Left kidney (tissue), 2 donors: ENCODE data around the gene KIF5C. TPM values are rescaled to one million over a fixed set of nuclear protein-coding genes. Genes with fewer than 3 reads are reported as not detected.

Experiments
- DNase-seq: peaks from one replicate; pipeline ENCODE4 v3.0.0-alpha.2; 2013
- polyA plus RNA-seq: library from polyadenylated mRNA; unstranded; fragments of 120-200 nt; gene quantifications from one replicate; pipeline ENCODE4 v1.2.1, GENCODE V29; 2013; ENCODE audit not compliant: insufficient read length

The KIF5C gene
- polyA plus RNA-seq, 1 donor: 5.5 TPM

GRCh38 chr2:148989882-148990493 is 115.0 kb downstream of the KIF5C start:
- peak; percentile 82 for DNase-seq

- DNase-seq: no peak
Measured at GRCh38 chr2:148990968-148991367, 115.9 kb downstream of the KIF5C start.

- no peak for DNase-seq
Measured at GRCh38 chr2:148992448-148992847, 117.4 kb downstream of the KIF5C start.

DNA sequence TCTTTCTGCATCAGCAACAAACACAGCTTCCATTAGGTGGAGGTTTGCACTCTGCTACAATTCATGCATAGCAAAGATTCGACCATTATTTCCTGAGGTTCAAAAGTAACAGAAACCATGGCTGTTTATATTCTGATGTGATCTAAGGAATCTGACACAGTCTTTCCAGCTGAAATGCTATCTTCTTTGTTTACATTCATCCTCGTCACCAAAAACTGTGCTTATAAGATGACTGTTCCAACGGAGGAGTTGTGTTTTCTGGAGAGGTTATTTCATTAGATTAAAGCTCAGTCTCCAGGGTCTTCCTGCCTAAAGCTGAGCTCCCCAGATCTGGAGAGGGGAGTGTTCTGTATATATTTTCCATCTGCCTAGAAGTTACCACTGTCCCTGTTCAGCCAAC is 118.3 kb downstream of the KIF5C start:
- no peak for DNase-seq

DNA sequence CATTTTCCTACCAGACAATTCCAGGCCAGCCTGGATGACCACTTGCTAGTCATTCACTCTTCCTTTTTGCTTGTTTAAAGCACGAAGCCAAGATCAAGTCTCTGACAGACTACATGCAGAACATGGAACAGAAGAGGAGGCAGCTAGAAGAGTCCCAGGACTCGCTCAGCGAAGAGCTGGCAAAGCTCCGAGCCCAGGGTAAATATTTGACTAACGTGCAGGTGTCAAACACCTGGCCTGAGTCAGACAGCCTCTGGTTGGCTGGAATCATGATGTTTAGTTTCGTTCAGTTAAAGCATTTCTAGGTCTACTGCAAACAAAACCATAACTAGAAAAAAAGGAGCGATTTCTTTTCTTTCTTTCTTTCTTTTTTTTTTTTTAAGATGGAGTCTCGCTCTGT is 119.3 kb downstream of the KIF5C start:
- no peak for DNase-seq

GRCh38 chr2:148996805-148997204 is 121.8 kb downstream of the KIF5C start:
- no peak for DNase-seq

- no peak for DNase-seq
Measured at GRCh38 chr2:148998165-148998830, 123.3 kb downstream of the KIF5C start.

DNA sequence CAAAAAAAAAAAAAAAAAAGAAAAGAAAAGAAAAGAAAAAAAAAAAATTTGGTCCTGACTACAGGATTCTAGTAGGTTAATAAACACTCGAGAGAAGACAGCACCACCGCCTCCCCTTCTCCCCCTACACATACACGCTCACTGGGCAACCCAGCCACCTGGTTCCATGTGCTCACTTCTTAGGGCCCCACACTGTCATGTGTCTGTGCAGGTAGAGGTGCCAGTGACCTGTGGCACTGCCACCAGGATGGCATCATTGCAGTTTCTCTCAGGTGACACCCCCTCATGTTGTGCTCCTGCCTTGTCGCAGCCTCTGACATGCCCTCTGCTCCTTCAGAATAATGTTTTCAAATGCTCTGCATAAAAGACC is 123.8 kb downstream of the KIF5C start:
- no peak for DNase-seq

DNA sequence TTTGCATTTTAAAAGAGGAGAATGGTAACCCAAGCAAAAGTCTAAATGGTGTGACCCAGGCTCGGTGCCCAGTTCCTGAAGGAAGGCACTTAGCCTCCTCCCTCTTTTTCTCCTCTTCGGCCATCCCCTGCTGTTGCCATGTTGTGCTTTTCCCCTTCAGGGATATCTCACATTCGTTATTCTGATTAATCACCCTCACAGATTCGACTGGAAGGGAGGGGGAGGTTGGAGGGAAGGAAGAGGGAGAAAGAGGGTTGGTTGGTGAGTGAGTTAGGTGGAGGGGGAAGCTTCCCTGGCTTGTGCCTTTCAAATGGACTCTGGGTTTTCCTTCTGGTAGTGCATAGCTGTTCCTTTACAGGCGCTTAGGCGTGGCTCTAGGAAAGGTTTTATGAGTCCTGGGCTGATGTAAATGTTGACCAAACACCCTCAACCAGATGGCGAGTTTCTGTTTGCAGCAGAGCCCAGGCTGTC is 124.5 kb downstream of the KIF5C start:
- no peak for DNase-seq

DNA sequence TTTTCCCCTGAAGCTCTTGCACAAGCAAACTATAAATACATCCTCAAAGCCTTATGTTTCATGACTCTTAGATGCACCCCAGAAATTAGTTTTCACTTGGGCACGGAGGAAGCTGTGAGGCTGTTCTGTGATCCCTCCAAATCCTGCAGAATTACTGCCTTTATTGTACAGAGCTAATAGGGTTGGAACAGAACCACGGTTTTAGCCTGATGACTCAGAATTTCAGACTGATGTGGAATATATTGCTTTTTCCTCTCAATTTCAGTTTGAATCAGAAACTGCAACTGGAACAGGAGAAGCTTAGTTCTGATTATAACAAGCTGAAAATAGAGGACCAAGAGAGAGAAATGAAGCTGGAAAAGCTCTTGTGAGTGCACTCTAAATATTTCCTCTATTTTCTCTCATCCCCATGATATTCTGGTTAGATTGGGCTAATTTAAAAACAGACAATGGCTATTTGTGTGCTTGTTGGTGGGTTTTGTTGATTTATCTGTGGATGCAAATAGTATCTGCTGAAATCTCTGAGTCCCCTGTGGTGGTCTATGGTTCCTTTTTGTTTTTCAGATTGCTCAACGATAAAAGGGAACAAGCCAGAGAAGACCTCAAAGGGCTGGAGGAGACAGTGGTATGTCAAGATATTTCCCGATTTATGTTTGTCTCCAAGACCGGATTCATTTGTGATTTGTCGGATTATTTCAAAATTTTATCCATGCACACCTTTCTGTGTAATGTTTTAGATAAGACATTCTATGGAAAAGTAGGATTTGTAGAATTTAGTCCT is 125.3 kb downstream of the KIF5C start:
- no peak for DNase-seq

- no peak for DNase-seq
Measured at GRCh38 chr2:149001496-149001895, 126.5 kb downstream of the KIF5C start.

- DNase-seq: no peak
Measured at GRCh38 chr2:149002378-149002890, 127.4 kb downstream of the KIF5C start.

GRCh38 chr2:149002891-149003740 is 128.1 kb downstream of the KIF5C start:
- DNase-seq: no peak

- DNase-seq: no peak
Measured at GRCh38 chr2:149004836-149005235, 129.8 kb downstream of the KIF5C start.

GRCh38 chr2:149005471-149006077 is 130.5 kb downstream of the KIF5C start:
- no peak for DNase-seq

- DNase-seq: no peak
Measured at GRCh38 chr2:149006883-149007543, 132.0 kb downstream of the KIF5C start.

DNA sequence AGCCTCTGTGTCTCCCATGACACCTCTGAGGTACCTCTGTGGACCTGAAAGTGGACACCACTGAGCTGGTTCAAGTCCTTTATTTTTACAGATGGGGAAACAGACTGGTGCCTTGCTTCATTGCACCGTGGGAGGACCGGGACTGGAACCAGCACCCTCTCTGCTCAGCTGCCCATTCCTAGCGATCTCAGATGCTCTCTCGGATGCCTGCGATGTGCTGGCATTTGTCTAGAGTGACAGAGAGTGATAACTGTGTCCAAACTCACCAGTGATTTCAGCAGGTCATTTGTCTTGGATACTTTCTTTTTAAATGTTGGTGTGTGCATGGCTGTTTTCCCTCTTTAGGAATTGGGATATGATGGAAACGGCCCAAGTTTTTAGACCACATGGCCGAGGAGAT is 133.4 kb downstream of the KIF5C start:
- DNase-seq: no peak

DNA sequence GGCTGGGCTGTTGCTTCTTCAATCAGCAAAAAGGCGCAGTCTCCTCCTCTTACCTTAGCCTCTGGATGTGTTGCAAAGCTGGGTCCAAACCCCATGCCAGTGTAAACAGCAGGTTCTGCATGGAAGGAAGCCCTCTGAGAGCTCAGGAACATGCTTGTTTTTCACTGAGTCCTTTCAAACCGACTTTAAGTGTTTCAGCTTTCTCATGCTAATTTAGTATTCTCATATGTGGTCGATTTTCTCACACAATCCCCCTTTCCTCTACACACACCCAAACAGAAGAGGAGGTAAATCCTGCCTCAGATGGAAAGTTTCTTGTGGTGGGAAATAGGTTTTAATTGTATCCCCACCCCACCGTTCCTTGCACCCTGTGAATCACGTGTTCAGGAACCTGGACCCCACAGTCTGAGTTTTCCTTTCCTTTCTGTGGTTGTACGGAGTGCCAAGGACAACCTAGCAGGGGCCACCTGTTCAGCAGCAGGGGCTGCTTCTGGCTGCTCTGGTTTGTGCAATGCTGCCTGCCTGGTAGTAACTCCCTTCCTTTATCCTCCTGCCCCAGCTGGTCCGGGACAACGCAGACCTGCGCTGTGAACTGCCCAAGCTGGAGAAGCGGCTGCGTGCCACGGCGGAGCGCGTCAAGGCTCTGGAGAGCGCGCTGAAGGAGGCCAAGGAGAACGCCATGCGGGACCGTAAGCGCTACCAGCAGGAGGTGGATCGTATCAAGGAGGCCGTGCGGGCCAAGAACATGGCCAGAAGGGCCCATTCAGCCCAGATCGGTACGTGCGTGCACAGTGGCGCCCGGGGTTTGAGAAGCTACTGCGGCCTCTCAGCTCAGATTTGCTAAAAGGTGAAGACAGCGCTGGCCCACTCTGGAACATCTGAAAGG is 134.8 kb downstream of the KIF5C start:
- no peak for DNase-seq

DNA sequence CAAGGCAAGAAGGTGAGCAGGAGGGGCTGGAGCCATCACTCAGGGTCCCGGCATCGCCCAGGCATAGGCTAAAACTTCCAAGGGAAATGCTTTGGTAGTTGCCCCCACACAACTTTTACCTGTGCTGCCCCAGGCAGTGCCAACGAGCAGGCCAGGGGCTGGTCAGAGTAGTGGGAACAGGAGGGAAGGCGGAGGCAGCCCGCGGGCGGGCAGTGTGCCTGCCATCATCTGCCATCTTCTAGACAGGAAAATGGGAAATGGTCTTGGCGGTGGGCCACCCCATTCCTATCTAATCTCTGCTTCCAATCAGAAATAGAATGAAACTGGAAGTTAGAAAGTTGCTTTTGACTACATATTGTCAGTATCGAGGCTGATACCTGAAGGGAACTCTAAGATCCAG is 137.5 kb downstream of the KIF5C start:
- DNase-seq: no peak

DNA sequence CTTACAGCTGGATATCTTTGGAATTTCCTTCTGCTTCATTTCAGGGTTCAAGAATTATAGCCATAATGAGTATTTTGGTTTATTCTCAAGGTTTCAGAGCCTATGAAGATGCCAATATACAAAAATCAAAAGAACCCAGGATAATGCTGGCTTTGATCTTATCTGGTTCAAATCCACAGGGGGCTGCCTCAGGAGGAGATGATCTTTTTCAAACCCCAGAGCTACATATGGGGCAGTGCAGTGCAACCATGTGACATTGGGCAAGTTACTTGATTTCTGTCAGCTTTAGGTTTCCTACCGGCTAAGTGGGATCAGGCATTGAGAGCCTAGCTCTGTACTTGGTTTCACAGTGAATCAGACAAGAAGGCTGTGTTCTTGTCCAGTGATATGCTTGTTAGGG is 140.5 kb downstream of the KIF5C start:
- DNase-seq: no peak
